GM18498 (cell line): Measurements from ENCODE around the gene FKRP.
A peak's percentile ranks its signal among the peaks of the same experiment; 100 is the strongest.
"Not testable (repeated sequence)": the region's sequence is repeated elsewhere in the genome, so short reads cannot be mapped to it uniquely, and the experiment has no call there.

Experiments used
- ATAC-seq: cut with Tn5 transposase; IDR thresholded peaks from one replicate; pipeline ENCODE4 v1.9.1; 2021; ENCODE audit warnings: mild to moderate bottlenecking, moderate library complexity; ENCODE audit not compliant: unreplicated experiment

Gene FKRP

GRCh38 chr19:46745521-46746280, at the start of gene FKRP:
FKRP (plus strand) TSS chr19:46746057; CDS start chr19:46755451, 9,394 bp downstream.
- peak; percentile 62 for ATAC-seq

GRCh38 chr19:46696866-46697203, 49.0 kb upstream of the FKRP start:
- no peak for ATAC-seq

DNA sequence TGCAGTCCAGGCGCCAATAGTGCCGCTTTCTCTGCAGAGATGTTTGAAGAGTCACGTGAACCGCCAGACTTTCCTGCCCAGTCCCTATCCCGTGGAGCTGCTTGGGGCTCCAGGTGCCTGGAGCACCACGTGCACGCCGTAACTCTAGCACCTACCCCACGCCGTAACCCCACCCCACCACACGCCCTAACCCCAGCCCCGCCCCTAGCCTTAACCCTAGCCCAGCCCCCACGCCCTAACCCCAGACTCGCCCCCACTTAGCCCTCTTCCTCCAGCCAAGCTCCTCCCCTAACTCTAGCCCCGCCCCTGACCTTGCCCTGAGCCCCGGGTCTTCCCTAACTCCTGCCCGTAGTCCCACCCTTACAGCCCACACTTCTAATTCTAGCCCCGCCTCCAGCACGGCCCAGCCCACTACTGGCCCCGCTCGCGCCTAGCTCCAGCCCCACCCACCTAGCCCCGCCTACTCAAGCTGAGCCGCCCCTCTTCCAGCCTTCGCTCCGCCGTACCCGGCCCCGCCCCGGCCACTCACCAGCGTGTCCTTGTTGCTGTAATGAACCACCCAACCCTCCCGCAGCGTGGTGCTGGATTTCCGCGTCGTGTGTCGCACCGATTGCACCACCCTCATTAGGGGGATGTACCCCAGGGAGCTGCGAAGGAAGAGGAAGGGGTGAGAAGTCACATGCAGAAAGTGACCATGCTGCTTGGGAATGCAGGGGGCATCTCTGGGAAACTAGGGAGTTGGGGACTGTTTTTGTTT, 48.5 kb upstream of the FKRP start:
- ATAC-seq = no peak

- no peak for ATAC-seq
Observed at GRCh38 chr19:46698395-46699321, 47.2 kb upstream of the FKRP start.

- no peak for ATAC-seq
Observed at GRCh38 chr19:46700704-46701103, 45.2 kb upstream of the FKRP start.

GRCh38 chr19:46704379-46705076, 41.3 kb upstream of the FKRP start:
- no peak for ATAC-seq

- ATAC-seq = no peak
Observed at GRCh38 chr19:46710687-46711086, 35.2 kb upstream of the FKRP start.

DNA sequence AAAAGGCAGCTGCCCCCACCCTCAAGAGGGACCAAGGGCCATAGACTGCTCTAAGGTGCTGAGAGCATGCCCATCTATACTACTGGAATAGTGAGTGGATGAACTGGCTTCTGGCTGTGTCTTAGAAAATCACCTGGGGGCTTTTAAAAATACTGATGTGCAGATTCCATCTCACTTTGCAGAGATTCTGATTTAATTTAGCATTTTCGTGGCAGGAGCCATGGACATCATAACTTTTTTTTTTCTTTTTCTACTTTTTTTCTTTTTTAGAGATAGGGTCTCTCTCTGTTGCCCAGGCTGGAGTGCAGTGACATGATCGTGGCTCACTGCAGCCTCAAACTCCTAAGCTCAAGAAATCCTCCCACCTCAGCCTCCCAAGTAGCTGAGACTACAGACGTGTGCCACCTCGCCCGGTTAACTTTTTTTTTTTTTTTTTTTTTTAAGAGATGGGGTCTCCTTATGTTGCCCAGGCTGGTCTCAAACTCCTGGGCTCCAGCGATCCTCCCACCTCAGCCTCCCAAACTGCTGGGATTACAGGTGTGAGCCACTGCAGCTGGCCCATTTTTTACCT, 33.0 kb upstream of the FKRP start:
- ATAC-seq = not testable (repeated sequence)

- ATAC-seq = no peak
Observed at GRCh38 chr19:46713781-46714443, 31.9 kb upstream of the FKRP start.

DNA sequence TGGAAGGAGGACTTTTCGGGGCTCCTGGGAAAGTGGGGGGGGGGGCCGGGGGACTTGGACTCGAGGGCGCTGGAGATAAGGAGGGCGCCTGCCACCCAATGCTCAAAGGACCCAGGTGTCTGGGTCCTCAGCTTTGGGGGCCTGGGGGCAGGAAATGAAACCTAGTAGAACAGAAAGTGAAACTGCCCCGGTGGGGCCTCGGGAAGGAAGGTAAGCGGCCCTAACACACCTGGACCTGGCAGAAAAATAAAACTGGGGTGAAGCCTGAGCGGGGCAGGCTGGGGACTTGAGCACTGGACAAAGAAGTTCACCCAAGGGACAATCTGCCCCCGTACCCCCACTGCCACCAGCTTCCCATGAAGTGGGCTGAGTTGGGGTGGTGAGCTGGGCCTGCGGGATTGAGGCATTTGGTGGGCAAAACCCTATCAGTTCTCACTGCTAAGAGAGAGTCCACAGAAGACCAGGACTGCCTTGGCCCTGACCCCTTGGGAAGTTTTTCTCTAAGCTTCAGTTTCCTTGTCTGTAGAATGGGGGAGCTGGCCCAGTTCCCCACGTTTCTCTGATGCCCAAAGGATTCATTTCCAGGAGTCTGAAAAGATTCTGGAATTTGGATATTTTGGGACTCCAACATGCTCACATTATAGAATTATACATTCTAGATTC, 31.3 kb upstream of the FKRP start:
- no peak for ATAC-seq

DNA sequence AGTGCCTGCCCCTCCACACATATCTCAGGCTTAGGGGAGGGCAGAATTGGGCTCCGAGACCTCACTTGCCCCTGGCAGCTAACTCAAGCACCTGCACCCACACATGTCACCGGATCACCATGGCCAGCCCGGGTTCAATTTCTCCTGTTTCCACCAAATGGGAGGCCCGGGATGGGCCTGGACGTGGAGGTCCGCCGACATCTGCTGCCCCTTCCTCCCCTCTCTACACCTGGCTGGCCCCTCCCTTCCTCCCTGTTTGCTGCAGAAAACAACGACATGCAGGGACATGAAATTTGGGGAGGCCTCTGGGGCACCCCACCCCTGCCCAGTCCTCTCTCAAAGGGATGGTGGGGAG, 30.3 kb upstream of the FKRP start:
- ATAC-seq = no peak

DNA sequence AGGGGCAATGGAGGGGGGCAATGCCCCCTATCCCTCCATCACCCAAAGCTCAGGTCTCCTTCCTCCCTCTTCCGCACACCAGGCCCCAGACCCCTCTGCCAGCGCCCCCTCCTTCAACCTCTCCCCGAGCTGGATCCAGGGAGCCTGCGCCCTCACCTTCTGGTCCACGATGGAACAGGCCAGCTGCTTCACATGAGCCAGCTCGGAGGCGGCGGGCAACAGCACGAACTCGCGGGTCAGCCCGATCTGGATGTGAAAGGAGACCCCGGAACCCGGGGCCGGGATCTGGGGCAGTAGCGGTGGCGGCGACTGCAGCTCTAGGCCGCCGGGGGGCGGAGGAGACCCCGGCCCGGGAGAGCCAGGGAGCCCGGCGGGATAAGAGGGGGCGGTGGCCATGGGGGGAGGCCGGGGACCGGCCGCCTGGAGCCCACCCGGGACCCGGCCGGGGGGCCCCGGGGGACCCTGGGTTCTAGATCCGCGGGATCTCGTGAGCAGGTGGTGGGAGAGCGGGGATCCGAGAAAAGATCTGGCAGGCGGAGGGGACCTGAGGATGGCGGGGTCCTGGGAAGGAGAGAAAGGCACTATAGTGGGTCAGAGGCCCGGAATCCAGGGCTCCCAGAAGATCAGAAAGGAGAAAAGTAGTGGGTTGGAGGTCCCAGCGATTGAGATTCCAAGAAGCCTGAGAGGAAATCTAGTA, 29.7 kb upstream of the FKRP start:
- no peak for ATAC-seq

GRCh38 chr19:46716672-46717033, 29.2 kb upstream of the FKRP start:
- no peak for ATAC-seq

DNA sequence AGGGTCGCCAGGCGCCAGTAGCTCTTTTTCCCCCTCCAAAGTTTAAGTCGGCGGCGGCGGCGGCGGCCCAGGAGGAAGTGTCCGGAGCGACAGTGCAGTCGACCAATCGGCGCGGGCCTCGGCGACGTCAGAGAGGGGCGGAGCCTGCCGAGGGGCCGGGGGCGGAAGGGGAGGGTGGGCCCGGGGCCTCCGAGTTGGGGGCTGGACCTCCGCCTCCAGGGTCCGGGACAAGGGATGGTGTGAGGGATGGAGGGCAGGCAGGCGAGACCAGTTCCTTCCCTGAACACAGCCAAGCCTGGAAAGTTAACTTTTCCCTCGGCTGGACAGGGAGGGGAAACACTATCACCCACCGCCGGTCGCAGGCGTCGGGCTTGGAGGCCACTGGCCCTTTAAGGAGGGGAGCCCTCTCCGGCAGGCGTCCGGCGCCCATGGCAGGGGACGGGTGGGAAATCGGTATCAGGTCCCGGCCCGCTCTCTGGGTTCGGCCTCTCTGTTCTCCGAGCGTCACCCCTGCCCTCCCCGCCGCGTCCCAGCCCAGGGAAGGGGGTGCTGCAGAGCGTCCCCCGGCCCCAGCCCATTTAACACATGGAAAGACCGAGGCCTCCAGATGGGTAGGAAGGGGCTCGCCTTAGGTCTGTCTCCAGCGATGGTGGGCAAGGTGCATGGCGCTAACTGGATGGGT, 28.7 kb upstream of the FKRP start, which contains the start of gene PRKD2:
Gene PRKD2 (minus strand): TSS at position 81 of the 682 bp plus-strand sequence. CDS start 744 bp downstream, outside the sequence.
- ATAC-seq = peak; percentile 48

DNA sequence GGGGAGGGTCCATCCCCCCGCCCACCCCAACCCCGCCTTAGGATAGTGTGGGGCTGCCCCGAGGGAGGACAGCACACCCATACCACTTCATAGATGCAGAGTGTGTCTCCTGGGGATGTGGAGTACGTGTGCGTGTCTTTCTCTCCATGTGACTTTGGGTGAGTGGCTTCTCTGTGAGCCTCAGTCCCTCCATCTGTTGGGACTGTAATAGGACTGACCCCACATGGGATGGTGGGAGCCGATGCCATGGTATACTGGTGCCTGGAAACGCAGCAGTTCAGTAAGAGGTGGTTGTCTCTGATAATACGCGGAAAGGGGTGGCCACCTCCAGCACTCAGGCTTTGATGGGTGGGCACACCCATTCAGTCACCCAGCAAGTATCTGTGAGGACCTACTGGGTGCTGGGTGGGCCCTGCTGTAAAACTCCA, 28.1 kb upstream of the FKRP start:
- ATAC-seq = no peak

DNA sequence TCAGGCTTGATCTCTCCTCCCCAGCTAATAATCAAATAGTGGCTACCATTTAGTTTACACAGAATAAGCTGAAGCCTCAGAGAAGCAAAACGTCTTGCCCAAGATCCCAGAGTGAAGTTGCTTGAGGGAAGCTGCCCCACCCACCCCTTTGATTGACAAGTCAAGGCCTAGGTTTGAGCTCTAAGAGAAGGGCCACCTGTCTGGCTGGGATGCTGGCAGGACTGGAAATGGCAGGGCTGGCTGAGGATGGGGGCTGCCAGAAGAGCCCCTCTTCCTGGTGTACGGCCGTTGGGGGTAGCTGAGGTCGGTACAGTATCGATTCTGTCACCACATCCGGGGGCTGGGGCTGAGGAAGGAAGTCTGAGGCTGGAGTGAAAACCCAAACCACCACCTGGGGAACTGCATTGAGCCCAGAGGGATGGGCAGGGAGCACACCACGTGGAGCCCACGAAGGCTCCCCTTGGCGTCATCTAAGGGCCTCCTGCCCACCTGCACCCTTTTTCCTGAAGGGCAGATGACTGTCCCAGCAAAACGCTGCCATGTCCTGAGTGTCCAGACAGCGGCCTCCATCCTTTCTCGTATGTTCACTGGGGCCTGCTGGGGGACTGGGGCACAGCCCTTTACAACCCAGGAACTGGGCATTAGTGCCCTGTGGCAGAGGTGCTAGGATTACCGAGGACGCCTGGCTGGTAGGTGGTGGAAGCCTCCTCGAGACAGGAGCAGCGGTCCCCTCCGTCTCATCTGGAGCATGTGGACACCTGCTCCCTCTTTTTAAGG, 27.5 kb upstream of the FKRP start:
- ATAC-seq = no peak

GRCh38 chr19:46718934-46719622, 26.8 kb upstream of the FKRP start:
- ATAC-seq = peak; percentile 38
